GM12872 (cell line): Measurements from ENCODE around the gene PARP11.

Source experiments
- CTCF ChIP-seq: IDR thresholded peaks from 3 replicates; pipeline ENCODE4 v1.5.1; 2011; ENCODE audit warnings: low read depth, mild to moderate bottlenecking, low read length, moderate library complexity; ENCODE audit not compliant: insufficient read depth

PARP11 gene

GRCh38 chr12:3872800-3873636 is at the start of gene PARP11:
TSS of gene PARP11 (minus strand) at chr12:3873399. CDS start at chr12:3873229, 170 bp downstream.
- TF ChIP-seq CTCF, result no peak

- TF ChIP-seq CTCF, result no peak
Measured at GRCh38 chr12:3922033-3922432, 48.8 kb upstream of the PARP11 start.

GRCh38 chr12:3921526-3921925 is 48.3 kb upstream of the PARP11 start:
- TF ChIP-seq CTCF, result no peak

GRCh38 chr12:3921151-3921471 is 47.9 kb upstream of the PARP11 start:
- no peak for TF ChIP-seq CTCF

- no peak for TF ChIP-seq CTCF
Measured at GRCh38 chr12:3920351-3921150, 47.4 kb upstream of the PARP11 start.

GRCh38 chr12:3913278-3913677 is 40.1 kb upstream of the PARP11 start:
- TF ChIP-seq CTCF, result no peak

- TF ChIP-seq CTCF, result no peak
Measured at GRCh38 chr12:3912863-3913262, 39.7 kb upstream of the PARP11 start.
